Measurements from ENCODE around the gene CERS3.

The CERS3 gene

DNA sequence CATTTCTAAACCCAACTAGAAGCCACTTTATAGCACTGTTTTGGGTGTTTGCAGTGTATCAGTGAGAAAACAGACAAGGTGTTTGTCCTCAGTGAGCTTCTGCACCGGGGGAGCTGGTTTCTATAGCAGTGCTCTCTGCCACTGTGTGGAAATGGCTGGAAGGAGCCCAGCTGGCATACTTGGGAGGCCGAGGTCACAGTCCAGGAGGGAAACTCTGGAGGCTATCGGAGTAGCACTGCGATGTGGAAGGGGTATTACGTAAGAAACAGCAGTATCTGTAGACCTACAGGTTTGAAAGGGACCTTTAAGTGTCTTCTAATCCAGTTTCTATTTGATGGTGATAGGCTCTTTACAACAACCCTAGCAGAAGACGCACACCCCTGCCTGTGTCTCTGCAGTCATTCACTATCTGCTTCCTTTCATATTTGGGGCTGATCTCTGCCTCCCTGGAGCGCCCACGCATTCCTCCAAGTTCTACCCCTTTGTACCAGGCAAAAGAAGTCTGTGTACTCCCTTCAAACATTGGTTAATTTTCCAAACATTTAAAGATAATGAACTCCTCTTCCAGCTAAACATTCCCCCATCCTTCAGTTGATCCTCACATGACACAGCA, 99.5 kb downstream of the CERS3 start:
- DNase-seq (ENCODE audit: low read depth), result no peak
- H3K4me3 ChIP-seq (ENCODE audit: control insufficient read depth, low read depth, low read length), result no peak overlapping the region
- TF ChIP-seq CTCF (IDR thresholded peaks at IDR 0.05; ENCODE audit: control insufficient read depth, insufficient read depth, low read depth, low read length, missing control alignments), result no peak

DNA sequence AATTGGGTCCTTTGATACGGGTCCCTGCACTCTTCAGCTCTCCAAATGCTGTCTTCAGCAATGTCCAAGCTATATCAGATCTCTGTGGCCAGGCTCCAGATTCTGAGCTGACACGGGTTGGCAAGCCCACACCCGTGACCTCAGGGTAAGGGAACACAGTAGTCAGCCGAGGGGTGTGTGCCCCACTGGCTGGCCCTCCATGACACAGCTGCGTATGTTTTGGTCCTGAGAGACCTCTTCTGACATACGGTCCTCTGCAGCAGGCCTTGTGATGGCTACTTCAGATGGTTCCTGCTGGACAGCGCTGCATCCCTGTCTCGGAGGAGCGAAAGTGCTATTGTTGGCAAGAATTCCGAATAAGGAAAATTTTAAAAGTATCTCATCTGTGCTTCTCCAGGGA, 101.8 kb downstream of the CERS3 start:
- DNase-seq (ENCODE audit: low read depth), result no peak
- TF ChIP-seq CTCF (IDR thresholded peaks at IDR 0.05; ENCODE audit: control insufficient read depth, insufficient read depth, low read depth, low read length, missing control alignments), result no peak
- H3K4me3 ChIP-seq (ENCODE audit: control insufficient read depth, low read depth, low read length), result no peak overlapping the region

GRCh38 chr15:100405179-100405578, 123.6 kb downstream of the CERS3 start:
- no peak for TF ChIP-seq CTCF (IDR thresholded peaks at IDR 0.05; ENCODE audit: control insufficient read depth, insufficient read depth, low read depth, low read length, missing control alignments)
- no peak for DNase-seq (ENCODE audit: low read depth)
- H3K4me3 ChIP-seq (ENCODE audit: control insufficient read depth, low read depth, low read length), result no peak overlapping the region

- no peak for DNase-seq (ENCODE audit: low read depth)
- H3K4me3 ChIP-seq (ENCODE audit: control insufficient read depth, low read depth, low read length), result no peak overlapping the region
These were observed 127.8 kb downstream of the CERS3 start for GRCh38 chr15:100400996-100401395.

DNA sequence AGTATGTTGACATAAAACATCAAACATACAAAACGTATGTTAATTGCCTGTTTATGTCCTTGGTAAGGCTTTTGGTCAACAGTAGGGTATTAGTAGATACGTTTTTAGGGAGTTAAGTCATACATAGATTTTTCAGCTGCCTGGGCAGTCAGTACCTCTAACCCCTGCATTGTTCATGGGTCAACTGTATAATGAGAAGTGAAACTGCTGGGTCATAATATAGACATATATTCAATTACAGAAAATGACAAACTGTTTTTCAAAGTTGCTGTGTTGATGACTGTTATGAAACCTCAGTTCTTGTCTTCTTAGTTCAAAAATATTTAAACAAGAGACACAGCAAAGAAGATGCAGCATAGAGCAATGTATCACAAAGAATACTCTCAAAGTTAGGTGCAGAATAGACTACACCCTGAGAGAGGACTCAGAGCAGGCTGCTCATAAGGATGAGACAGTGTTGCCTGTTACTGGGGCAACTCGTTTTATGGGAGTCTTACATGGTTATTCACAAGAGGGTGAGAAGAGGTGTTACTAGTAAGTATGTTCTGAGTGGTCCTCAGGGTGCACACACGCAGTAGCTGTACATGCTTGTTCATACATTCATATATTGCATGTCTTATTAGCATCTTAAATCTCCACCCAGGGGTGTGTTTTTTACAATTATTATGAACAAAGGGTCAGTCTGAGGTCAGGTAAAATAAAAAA, 133.9 kb downstream of the CERS3 start:
- no peak for DNase-seq (ENCODE audit: low read depth)
- TF ChIP-seq CTCF (IDR thresholded peaks at IDR 0.05; ENCODE audit: control insufficient read depth, insufficient read depth, low read depth, low read length, missing control alignments), result no peak
- no peak overlapping the region for H3K4me3 ChIP-seq (ENCODE audit: control insufficient read depth, low read depth, low read length)

More at GRCh38 chr15:100400996-100401395, 127.8 kb downstream of the CERS3 start:
- TF ChIP-seq CTCF (IDR thresholded peaks at IDR 0.05; ENCODE audit: control insufficient read depth, insufficient read depth, low read depth, low read length, missing control alignments), result no peak

GRCh38 chr15:100393008-100393407, 135.7 kb downstream of the CERS3 start:
- DNase-seq (ENCODE audit: low read depth), result no peak
- H3K4me3 ChIP-seq (ENCODE audit: control insufficient read depth, low read depth, low read length), result no peak overlapping the region
- TF ChIP-seq CTCF (IDR thresholded peaks at IDR 0.05; ENCODE audit: control insufficient read depth, insufficient read depth, low read depth, low read length, missing control alignments), result no peak
